Heart left ventricle (tissue), 16 donors: ENCODE data around the gene PRSS22. TPM values are rescaled to one million over a fixed set of nuclear protein-coding genes. Genes with fewer than 3 reads are reported as not detected.

Experiments
- ATAC-seq, 4 donors: fragments of 200-7000 bp; cut with Tn5 transposase; one replicate each; pipeline ENCODE4 v1.9.1; 2020 to 2022; ENCODE audit warnings: moderate library complexity in 4 of 4, mild to moderate bottlenecking in 3 of 4, moderate number of reproducible peaks in 1 of 4
- DNase-seq, 5 donors: peaks; one replicate each; pipeline ENCODE4 v3.0.0-alpha.2; 2020
- H3K27ac ChIP-seq, 12 donors: fragments of 200-600 bp; sonication (generic) in 4 of 12; one replicate each; pipeline versions ENCODE4 v1.5.0 to v1.8.0; 2016 to 2022; ENCODE audit warnings: mild to moderate bottlenecking in 2 of 12
- H3K27me3 ChIP-seq, 9 donors: fragments of 200-600 bp; sonication (generic) in 2 of 9; one replicate each; pipeline versions ENCODE4 v1.5.1 to v1.8.0; 2016 to 2022; ENCODE audit warnings: mild to moderate bottlenecking in 3 of 9
- H3K36me3 ChIP-seq, 9 donors: fragments of 200-600 bp; sonication (generic) in 2 of 9; one replicate each; pipeline versions ENCODE4 v1.5.0 to v1.8.0; 2018 to 2022; ENCODE audit warnings: mild to moderate bottlenecking in 2 of 9
- H3K4me1 ChIP-seq, 12 donors: fragments of 200-600 bp; sonication (generic) in 4 of 12; one replicate each; pipeline versions ENCODE4 v1.5.0 to v1.8.0; 2016 to 2022; ENCODE audit warnings: mild to moderate bottlenecking in 3 of 12
- H3K4me3 ChIP-seq, 12 donors: fragments of 200-600 bp; sonication (generic) in 4 of 12; one replicate each; pipeline versions ENCODE4 v1.5.0 to v1.8.0; 2017 to 2022; ENCODE audit warnings: mild to moderate bottlenecking in 9 of 12, moderate library complexity in 4 of 12
- H3K9me3 ChIP-seq, 12 donors: fragments of 200-600 bp; sonication (generic) in 4 of 12; one replicate each; pipeline versions ENCODE4 v1.5.0 to v1.8.0; 2016 to 2022; ENCODE audit warnings: mild to moderate bottlenecking in 1 of 12
- POLR2A ChIP-seq, 2 donors: fragments of 450-650 bp; IDR thresholded peaks; one replicate each; pipeline ENCODE4 v1.6.1; 2017; ENCODE audit warnings: antibody characterized with exemption in 2 of 2, mild to moderate bottlenecking in 2 of 2, moderate library complexity in 2 of 2
- WGBS, 4 donors: extraction: QIAGEN DNeasy Blood & Tissue Kit in 2 of 4; methylation state at CpG; one replicate each; pipeline versions ENCODE4 v1.1.5 to v1.1.7; 2013 to 2018; 5-methylcytosine and 5-hydroxymethylcytosine counted together
- intact Hi-C, 10 donors: fragments of 100-400 bp; cut with DNase I; formaldehyde crosslinking; loops; one replicate each; pipeline versions ENCODE4 v1.11.1 to v1.14.2; 2022
- polyA plus RNA-seq, 2 donors: library from polyadenylated mRNA; stranded (reverse); fragments of 200-250 nt; gene quantifications; one replicate each; pipeline ENCODE4 v1.2.3, GENCODE V29; 2013
- total RNA-seq, 9 donors: library from RNA; depleted of rRNA in 2 of 9; stranded (reverse); fragments of >200 nt in 2 of 9; fragmentation: NEBNext Ultra II Directional in 3 of 9; extraction: Animal tissue kit (Norgen Biotek cat#: 25700) in 3 of 9; gene quantifications; one replicate each; pipeline versions ENCODE4 v1.1.0 to v1.2.4, GENCODE V29; 2016 to 2023
- TF ChIP-seq, protein P1 (sequence below), 12 donors: fragments of 200-600 bp; sonication (generic) in 4 of 12; IDR thresholded peaks; one replicate each; pipeline versions ENCODE4 v1.5.0 to v1.8.0; 2018 to 2022; ENCODE audit warnings: antibody characterized with exemption in 12 of 12, mild to moderate bottlenecking in 5 of 12
- donor health status: ischemic (EF 13 %, LVEDD 7.1; RV severe dilation, severe dysfunction).
- donor health status: healthy with polysubstance abuse.
- donor health status: DM: no; HTN: yes; CAD: no.
- donor health status: DM: no; HTN: no; CAD: no.
- donor health status: ischemic (EF 25% LVEDD 6.9; RV normal size, moderate dysfunction).
- donor health status: ischemic (EF 25% LVEDD 5.7; RV mildly dilated, moderate dysfunction).
- donor health status: healthy.
- donor health status: DM: yes; HTN: yes; CAD: no.
- donor health status: ischemic (EF 35%, LVEDD 5.7; RV mildly dilated, moderate dysfunction).
- donor health status: nonischemic (EF 11% LVEDD 7.7; RV severe dilation, severe dysfunction).
- donor health status: DM: yes; HTN: yes; CAD: no.
- donor health status: PGD.
- donor health status: ischemic (EF 29% LVEDD 5.4; RV normal size, mild dysfunction).
- donor health status: nonischemic (EF 23%, LVEDD 6.1; RV moderate dilation, normal function).

Gene PRSS22
- total and polyA plus RNA-seq, 11 donors, result not detected

GRCh38 chr16:2894231-2894630 is 36.3 kb upstream of the PRSS22 start:
- DNase-seq (no peak), ATAC-seq (no peak)
- WGBS, 4 donors, result 86 to 92% (median 88%) methylated on average over 31 of the region's 31 CpGs
- Histone ChIP-seq H3K4me3 (no peak overlapping the region), H3K36me3 (peaks cover 0 to 37% (median 17%) of the 10 kb centered on the region in 9 donors), H3K27me3 (no peaks in the 10 kb centered on the region), H3K27ac (no peak overlapping the region), H3K4me1 (peaks cover 0 to 19% (median 10%) of the 10 kb centered on the region in 12 donors), H3K9me3 (no peaks in the 10 kb centered on the region)
- TF ChIP-seq POLR2A (IDR thresholded peaks at IDR 0.05), result no peak
- TF ChIP-seq, protein P1, sequence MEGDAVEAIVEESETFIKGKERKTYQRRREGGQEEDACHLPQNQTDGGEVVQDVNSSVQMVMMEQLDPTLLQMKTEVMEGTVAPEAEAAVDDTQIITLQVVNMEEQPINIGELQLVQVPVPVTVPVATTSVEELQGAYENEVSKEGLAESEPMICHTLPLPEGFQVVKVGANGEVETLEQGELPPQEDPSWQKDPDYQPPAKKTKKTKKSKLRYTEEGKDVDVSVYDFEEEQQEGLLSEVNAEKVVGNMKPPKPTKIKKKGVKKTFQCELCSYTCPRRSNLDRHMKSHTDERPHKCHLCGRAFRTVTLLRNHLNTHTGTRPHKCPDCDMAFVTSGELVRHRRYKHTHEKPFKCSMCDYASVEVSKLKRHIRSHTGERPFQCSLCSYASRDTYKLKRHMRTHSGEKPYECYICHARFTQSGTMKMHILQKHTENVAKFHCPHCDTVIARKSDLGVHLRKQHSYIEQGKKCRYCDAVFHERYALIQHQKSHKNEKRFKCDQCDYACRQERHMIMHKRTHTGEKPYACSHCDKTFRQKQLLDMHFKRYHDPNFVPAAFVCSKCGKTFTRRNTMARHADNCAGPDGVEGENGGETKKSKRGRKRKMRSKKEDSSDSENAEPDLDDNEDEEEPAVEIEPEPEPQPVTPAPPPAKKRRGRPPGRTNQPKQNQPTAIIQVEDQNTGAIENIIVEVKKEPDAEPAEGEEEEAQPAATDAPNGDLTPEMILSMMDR (IDR thresholded peaks at IDR 0.05), result no peak
- intact Hi-C loops, result no loop called here

DNA sequence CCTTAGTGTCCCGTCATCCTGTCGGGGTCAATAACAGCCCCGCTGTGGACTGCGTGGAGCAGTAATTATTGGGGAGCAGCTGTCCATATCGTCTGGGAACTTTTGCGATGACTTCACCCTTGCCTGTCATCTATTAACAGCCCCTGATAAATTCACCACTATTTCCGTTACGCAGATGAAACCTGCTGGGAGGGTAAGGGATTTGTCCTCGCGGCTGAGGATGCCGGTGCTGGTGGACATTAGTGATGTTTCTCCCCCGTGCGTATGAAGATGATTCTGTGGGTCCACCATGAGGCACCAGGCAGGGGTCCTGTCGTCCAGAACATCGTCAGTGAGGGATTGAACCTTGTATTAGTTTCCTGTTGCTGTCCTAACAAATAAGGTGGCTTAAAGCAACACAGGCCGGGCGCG is 26.1 kb upstream of the PRSS22 start:
- intact Hi-C loops, result no loop called here
- Histone ChIP-seq H3K27me3 (no peaks in the 10 kb centered on the region), H3K9me3 (peaks cover 0 to 8% (median 0%) of the 10 kb centered on the region in 12 donors), H3K4me1 (peaks cover 0 to 16% (median 8%) of the 10 kb centered on the region in 12 donors), H3K4me3 (peak overlapping the region; percentile 64 to 99 (median 88)), H3K27ac (peak overlapping the region in 10 of 12 donors; percentile 95 to 99 (median 97)), H3K36me3 (no peaks in the 10 kb centered on the region)
- no peak for ATAC-seq
- WGBS, 4 donors, result 39 to 61% (median 54%) methylated on average over 18 of the region's 18 CpGs
- TF ChIP-seq, protein P1 (IDR thresholded peaks at IDR 0.05), result no peak
- TF ChIP-seq POLR2A (IDR thresholded peaks at IDR 0.05), result no peak
- DNase-seq, result no peak

DNA sequence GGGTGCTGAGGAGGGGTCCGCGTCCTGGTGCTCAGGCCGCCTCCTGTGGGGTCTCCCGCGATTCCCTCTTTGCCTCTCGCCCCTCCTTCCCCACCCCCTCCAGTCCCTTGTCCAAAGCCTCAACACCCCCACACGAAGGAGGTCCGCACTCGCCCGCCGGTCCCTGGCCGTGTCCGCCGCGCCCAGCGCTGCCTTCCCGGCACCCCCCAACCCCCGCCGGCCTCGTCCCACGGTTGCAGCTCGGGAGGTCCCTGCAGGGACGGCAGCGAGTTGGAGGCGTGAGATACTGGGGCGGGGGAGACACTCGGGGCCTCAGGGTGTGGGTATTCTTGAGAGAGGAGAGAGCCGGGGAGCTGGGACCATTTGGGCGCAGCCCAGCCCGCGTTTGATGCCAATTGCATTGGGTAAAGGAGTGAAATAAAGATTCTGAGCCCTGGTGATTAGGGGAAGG is 25.5 kb upstream of the PRSS22 start:
- Histone ChIP-seq H3K4me3 (peak overlapping the region; percentile 64 to 99 (median 88)), H3K9me3 (peaks cover 0 to 5% (median 0%) of the 10 kb centered on the region in 12 donors), H3K36me3 (no peaks in the 10 kb centered on the region), H3K27ac (peak overlapping the region; percentile 70 to 99 (median 96)), H3K27me3 (no peaks in the 10 kb centered on the region), H3K4me1 (peaks cover 0 to 16% (median 8%) of the 10 kb centered on the region in 12 donors)
- 0 to 1% (median 0%) methylated on average over 17 to 31 of the region's 31 CpGs for WGBS, 4 donors
- intact Hi-C loops, result loop anchor here in 9 of 10 donors (2.0 kb wide), 2 partner anchors 19 to 21 kb away; no protein-coding TSS in a partner anchor
- TF ChIP-seq, protein P1 (IDR thresholded peaks at IDR 0.05), result peak in 1 of 12 donors; percentile 13
- TF ChIP-seq POLR2A (IDR thresholded peaks at IDR 0.05), result no peak
- peak in 3 of 5 donors; percentile 45 to 76 (median 56) for DNase-seq
- peak in 2 of 4 donors; percentile 8 to 10 for ATAC-seq

DNA sequence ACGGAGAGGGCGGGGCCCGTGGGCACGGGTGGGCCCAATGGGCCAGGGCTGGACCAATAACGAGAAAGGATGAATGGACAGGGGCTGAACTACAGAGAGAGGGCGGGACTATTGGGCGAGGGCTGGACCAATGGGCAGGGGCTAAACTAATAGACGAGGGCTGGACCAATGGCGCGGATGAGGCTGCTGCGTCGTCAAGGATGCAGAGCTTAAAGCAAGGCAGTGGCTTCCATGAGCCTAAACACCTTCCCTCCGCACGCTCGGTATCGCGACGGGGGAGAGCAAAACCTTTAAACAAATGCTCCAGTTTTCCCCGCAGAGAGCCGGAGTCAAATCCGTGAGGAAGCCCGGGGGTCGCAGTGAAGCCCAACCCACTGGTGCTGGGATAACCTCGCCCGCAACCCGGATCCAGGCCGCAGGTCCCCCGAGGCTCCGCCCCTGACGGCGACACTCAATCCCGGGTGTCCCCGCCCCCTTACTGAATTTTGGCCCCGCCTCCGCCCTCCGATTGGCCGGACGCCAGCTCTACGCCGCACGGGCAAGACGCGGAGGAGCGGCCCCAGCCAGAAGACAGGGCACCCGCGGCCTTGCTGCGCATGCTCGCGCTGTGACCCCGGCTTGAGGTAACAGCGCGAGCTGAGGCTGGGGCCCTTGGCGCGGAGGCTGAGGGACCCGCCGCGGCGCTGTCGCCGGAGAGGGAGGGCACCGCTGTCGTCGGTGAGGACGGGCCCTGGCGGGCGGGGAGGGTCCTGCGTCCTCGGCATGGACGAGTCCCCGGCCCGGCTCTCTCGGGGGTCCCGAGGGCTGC is 24.9 kb upstream of the PRSS22 start, which contains the start of gene FLYWCH2:
Gene FLYWCH2, plus strand, starts transcription at position 566 of the 808 bp plus-strand sequence. CDS start 13,235 bp downstream, outside the sequence.
- peak; percentile 98 to 99 (median 98) for ATAC-seq
- intact Hi-C loops, result loop anchor here in 9 of 10 donors (2.0 kb wide), 2 partner anchors 20 to 22 kb away; no protein-coding TSS in a partner anchor

More for the DNA sequence above, 24.9 kb upstream of the PRSS22 start, which contains the start of gene FLYWCH2:
- DNase-seq, result peak; percentile 98 to 100 (median 99)
- Histone ChIP-seq H3K4me3 (peak within 1 kb of the TSS; percentile 64 to 99 (median 88)), H3K27ac (peak within 1 kb of the TSS; percentile 70 to 99 (median 96)), H3K9me3 (peaks cover 0 to 4% (median 0%) of the 10 kb centered on the region in 12 donors), H3K36me3 (no peaks in the 10 kb centered on the region), H3K4me1 (peaks cover 0 to 16% (median 8%) of the 10 kb centered on the region in 12 donors), H3K27me3 (no peaks in the 10 kb centered on the region)
- WGBS, 4 donors, result 0% methylated on average over 34 to 73 of the region's 73 CpGs
- TF ChIP-seq POLR2A (IDR thresholded peaks at IDR 0.05), result peak in 1 of 2 donors; percentile 73
- TF ChIP-seq, protein P1 (IDR thresholded peaks at IDR 0.05), result peak in 2 of 12 donors; percentile 13 to 18
